Measurements from ENCODE around the gene MGRN1.

MGRN1 gene

GRCh38 chr16:4689091-4689671 is 64.6 kb downstream of the MGRN1 start:
- no peak for DNase-seq

GRCh38 chr16:4689864-4690704 is 65.5 kb downstream of the MGRN1 start:
- no peak for DNase-seq

GRCh38 chr16:4690946-4691665 is 66.5 kb downstream of the MGRN1 start:
- no peak for DNase-seq

- DNase-seq, result no peak
These were observed 67.2 kb downstream of the MGRN1 start for GRCh38 chr16:4691666-4692412.

GRCh38 chr16:4692460-4693295 is 68.1 kb downstream of the MGRN1 start:
- peak; percentile 44 to 57 for DNase-seq

GRCh38 chr16:4693296-4693955 is 68.8 kb downstream of the MGRN1 start, which contains the start of gene NUDT16L1:
Gene NUDT16L1 (plus strand): TSS chr16:4693562. CDS start chr16:4693727, 165 bp downstream.
- DNase-seq, result peak; percentile 94 to 97

GRCh38 chr16:4693956-4694641 is 69.5 kb downstream of the MGRN1 start:
- DNase-seq, result no peak

GRCh38 chr16:4694642-4695451 is 70.2 kb downstream of the MGRN1 start:
- no peak for DNase-seq

- DNase-seq, result no peak
These were observed 71.0 kb downstream of the MGRN1 start for GRCh38 chr16:4695473-4696171.

GRCh38 chr16:4696172-4696904 is 71.7 kb downstream of the MGRN1 start:
- no peak for DNase-seq

- DNase-seq, result no peak
These were observed 72.5 kb downstream of the MGRN1 start for GRCh38 chr16:4696905-4697847.

GRCh38 chr16:4697848-4698291 is 73.2 kb downstream of the MGRN1 start:
- DNase-seq, result no peak

GRCh38 chr16:4698321-4699045 is 73.9 kb downstream of the MGRN1 start:
- no peak for DNase-seq

GRCh38 chr16:4699046-4699556 is 74.5 kb downstream of the MGRN1 start:
- DNase-seq, result no peak

- no peak for DNase-seq
These were observed 75.9 kb downstream of the MGRN1 start for GRCh38 chr16:4700380-4700996.

All from inflammatory macrophage treated with lipopolysaccharide for 1 hour (primary cell).